Activated T-cell treated with anti-CD3 and anti-CD28 coated beads, Interleukin-2, amount 50 U/mL, for 72 hours (primary cell): ENCODE measurements around the gene SYNE1. TPM values are rescaled to one million over a fixed set of nuclear protein-coding genes. Genes with fewer than 3 reads are reported as not detected.

Experiments used
- ATAC-seq, 2 donors: fragments of 150-1000 bp; cut with Tn5 transposase; replicated peaks in 1 of 2; 2 replicates each; pipeline ENCODE4 v1.10.0; 2021; ENCODE audit warnings: moderate library complexity in 2 of 2, mild to moderate bottlenecking in 1 of 2
- DNase-seq, 2 donors: peaks; one replicate each; pipeline ENCODE4 v3.0.0; 2021 to 2022; ENCODE audit warnings: mixed read lengths in 1 of 2
- H3K27ac Mint-ChIP-seq: one replicate; pipeline ENCODE4 v1.8.0; 2022; ENCODE audit warnings: mild to moderate bottlenecking, moderate library complexity, mixed read lengths
- H3K27me3 Mint-ChIP-seq: one replicate; pipeline ENCODE4 v1.8.0; 2022; ENCODE audit warnings: low read depth, mixed read lengths
- H3K36me3 Mint-ChIP-seq, 2 donors: one replicate each; pipeline ENCODE4 v1.8.0; 2022; ENCODE audit warnings: mixed read lengths in 2 of 2, mild to moderate bottlenecking in 1 of 2; ENCODE audit not compliant: insufficient read depth in 2 of 2
- H3K4me1 Mint-ChIP-seq: one replicate; pipeline ENCODE4 v1.8.0; 2022; ENCODE audit warnings: low read depth, mixed read lengths
- H3K4me3 Mint-ChIP-seq, 2 donors: one replicate each; pipeline ENCODE4 v1.8.0; 2022; ENCODE audit warnings: mild to moderate bottlenecking in 2 of 2, mixed read lengths in 2 of 2, moderate library complexity in 2 of 2
- H3K9me3 Mint-ChIP-seq, 2 donors: one replicate each; pipeline ENCODE4 v1.8.0; 2022; ENCODE audit warnings: mixed read lengths in 2 of 2
- total RNA-seq, 2 donors: library from RNA; stranded (reverse); gene quantifications; one replicate each; pipeline ENCODE4 v1.2.3, GENCODE V29; 2022

Gene SYNE1
- total RNA-seq, 2 donors from 2014 or later: 34.5 to 38.9 TPM

DNA sequence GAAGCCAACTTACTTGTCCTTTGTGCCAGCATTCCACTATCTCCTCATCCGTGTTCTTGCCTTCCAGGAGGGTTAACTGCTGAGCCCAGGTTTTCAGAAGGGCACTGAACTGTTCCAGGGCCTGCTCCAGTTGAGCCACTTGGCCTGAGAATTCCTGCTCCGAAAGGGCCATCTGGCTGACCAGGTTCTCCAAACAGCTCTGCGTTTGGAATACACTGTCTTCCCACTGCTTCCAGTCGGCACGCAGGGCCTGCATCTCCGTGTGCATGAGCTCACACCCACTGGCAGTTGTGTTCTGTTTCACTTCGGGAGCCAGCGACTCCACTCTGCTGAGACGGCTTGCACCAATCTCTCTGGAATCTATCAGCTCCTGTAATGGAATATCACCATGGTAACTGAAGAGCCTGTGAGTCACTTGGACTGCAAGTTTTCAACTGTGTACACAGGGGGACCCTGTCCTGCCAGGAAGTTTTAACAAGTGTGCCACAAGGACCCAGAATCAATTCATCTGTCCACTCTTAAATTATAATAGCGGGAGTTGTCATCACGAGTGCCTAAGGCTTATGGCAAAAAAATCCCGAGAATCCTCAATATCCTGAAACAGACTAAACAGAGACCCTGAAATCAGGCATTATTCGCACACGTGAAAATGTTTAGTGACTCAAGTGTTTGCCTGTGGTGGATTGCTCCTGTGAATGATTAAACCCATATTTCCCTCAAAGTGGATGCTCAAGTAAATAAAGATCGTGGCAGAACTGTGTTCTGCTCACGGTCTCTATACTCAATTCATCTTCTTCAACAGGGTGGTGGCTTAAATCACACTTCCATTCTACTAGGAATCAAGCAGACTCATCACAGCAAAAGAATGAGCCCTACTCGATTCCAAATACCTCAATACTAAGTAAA, 255.9 kb downstream of the SYNE1 start:
- ATAC-seq (no peak), DNase-seq (no peak)
- Mint-ChIP-seq H3K9me3 (no peaks in the 10 kb centered on the region), H3K36me3 (no peaks in the 10 kb centered on the region), H3K4me3 (no peak overlapping the region), H3K27ac (no peak overlapping the region), H3K27me3 (peaks cover 23% of the 10 kb centered on the region), H3K4me1 (no peaks in the 10 kb centered on the region)

GRCh38 chr6:152380351-152380767, 256.8 kb downstream of the SYNE1 start:
- no peak for DNase-seq
- Mint-ChIP-seq H3K4me3 (no peak overlapping the region), H3K9me3 (no peaks in the 10 kb centered on the region), H3K27me3 (peaks cover 23% of the 10 kb centered on the region), H3K4me1 (no peaks in the 10 kb centered on the region), H3K27ac (no peak overlapping the region), H3K36me3 (no peaks in the 10 kb centered on the region)
- no peak for ATAC-seq

GRCh38 chr6:152379423-152379822, 257.7 kb downstream of the SYNE1 start:
- H3K4me1 Mint-ChIP-seq: no peaks in the 10 kb centered on the region
- ATAC-seq (no peak), DNase-seq (no peak)
- H3K27me3 Mint-ChIP-seq: peaks cover 22% of the 10 kb centered on the region
- no peak overlapping the region for H3K27ac Mint-ChIP-seq
- H3K9me3 Mint-ChIP-seq: no peaks in the 10 kb centered on the region
- H3K36me3 Mint-ChIP-seq: no peaks in the 10 kb centered on the region
- H3K4me3 Mint-ChIP-seq: no peak overlapping the region

DNA sequence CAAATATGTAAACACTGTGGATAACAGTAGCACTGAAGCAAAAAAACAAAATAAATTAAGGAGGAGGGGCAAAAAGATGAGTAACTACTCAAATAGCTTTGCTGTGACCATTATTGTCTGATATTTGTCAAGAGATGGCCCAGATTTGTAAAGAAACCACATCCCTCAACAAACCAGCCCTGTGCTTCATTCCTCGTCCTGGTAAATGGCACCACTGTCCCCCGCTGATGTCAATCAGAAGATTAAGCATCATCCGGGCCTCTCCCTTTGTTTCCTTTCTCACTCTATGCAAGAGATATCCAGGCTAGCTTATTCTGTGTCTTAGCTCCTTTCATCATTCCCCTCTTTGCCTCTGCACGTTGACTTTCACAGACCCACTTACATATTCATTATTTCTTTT, 259.0 kb downstream of the SYNE1 start:
- no peak for ATAC-seq
- DNase-seq: no peak
- no peak overlapping the region for H3K4me3 Mint-ChIP-seq
- H3K36me3 Mint-ChIP-seq: no peaks in the 10 kb centered on the region
- no peaks in the 10 kb centered on the region for H3K9me3 Mint-ChIP-seq
- no peaks in the 10 kb centered on the region for H3K4me1 Mint-ChIP-seq
- H3K27me3 Mint-ChIP-seq: peaks cover 10% of the 10 kb centered on the region
- no peak overlapping the region for H3K27ac Mint-ChIP-seq

GRCh38 chr6:152375197-152375596, 262.0 kb downstream of the SYNE1 start:
- Mint-ChIP-seq H3K9me3 (no peaks in the 10 kb centered on the region), H3K27me3 (peaks cover 16% of the 10 kb centered on the region), H3K4me3 (no peak overlapping the region), H3K4me1 (no peaks in the 10 kb centered on the region), H3K36me3 (no peaks in the 10 kb centered on the region), H3K27ac (no peak overlapping the region)
- DNase-seq (no peak), ATAC-seq (no peak)

DNA sequence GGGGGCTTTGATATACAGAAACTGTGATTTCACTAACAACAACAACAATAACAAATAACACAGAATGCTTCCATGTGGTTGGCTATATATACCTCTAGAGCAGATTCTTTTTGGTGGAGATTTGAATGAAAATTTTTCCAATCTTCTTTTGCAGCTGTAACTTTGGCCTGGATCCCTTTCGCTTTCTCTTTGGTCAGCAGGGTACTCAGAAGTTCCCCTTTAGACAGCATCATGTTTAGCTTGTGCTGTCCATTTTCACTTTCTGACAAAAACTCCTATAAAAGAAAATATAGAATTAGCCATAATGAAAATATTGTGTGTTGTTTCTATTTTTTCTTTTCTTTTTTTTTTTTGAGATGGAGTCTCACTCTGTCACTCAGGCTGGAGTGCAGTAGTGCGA, 264.2 kb downstream of the SYNE1 start:
- no peak for ATAC-seq
- H3K36me3 Mint-ChIP-seq: no peaks in the 10 kb centered on the region
- no peaks in the 10 kb centered on the region for H3K4me1 Mint-ChIP-seq

GRCh38 chr6:152371775-152372174, 265.4 kb downstream of the SYNE1 start:
- Mint-ChIP-seq H3K9me3 (no peaks in the 10 kb centered on the region), H3K4me3 (no peak overlapping the region), H3K36me3 (no peaks in the 10 kb centered on the region), H3K4me1 (no peaks in the 10 kb centered on the region), H3K27ac (no peak overlapping the region), H3K27me3 (peaks cover 23% of the 10 kb centered on the region)
- ATAC-seq (no peak), DNase-seq (no peak)

More for the DNA sequence above, 264.2 kb downstream of the SYNE1 start:
- H3K27ac Mint-ChIP-seq: no peak overlapping the region
- no peaks in the 10 kb centered on the region for H3K9me3 Mint-ChIP-seq
- no peak overlapping the region for H3K4me3 Mint-ChIP-seq
- H3K27me3 Mint-ChIP-seq: peaks cover 23% of the 10 kb centered on the region
- DNase-seq: no peak

DNA sequence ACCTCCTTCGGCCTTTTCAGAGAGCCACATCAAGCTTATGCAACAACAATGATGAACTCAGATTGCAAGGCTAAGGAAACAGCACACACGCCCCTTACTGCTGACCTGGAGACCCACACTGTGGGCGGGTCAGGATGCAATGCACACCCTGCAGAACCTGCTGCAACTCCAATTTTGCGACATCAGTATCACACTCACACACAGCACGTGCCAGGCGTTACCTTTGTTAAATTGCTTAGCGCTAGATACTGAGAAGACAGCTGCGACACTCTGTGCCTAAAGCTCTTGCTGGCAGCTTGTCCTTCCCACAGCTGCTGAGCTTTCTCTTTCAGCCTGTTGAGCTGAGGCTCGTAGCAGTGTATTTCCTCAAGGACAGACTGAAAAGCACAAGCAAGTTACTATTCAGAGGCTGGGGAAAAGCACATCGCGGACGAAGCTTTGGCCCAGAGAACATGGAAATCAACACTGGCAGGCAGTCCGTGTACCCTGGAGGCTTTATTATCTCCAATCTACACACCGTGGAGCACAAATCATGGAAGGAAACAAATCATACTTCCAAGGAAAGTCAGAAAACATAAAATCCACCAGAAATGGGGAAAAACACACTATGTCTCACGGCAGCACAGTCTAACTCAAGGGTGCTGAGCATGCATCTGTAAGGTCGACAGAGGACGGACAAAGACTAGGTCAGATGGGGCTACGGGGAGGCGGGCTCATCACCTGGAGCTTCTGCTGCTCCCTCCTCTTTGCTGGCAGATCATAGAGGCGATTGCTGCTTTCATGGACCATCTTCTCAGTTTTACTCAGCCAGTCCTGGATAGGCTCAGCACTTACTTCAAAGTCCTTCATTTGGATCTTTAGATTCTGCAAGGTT, 268.2 kb downstream of the SYNE1 start:
- no peak overlapping the region for H3K27ac Mint-ChIP-seq
- ATAC-seq (no peak), DNase-seq (no peak)
- no peaks in the 10 kb centered on the region for H3K9me3 Mint-ChIP-seq
- no peaks in the 10 kb centered on the region for H3K36me3 Mint-ChIP-seq
- peaks cover 33% of the 10 kb centered on the region for H3K27me3 Mint-ChIP-seq
- no peak overlapping the region for H3K4me3 Mint-ChIP-seq
- no peaks in the 10 kb centered on the region for H3K4me1 Mint-ChIP-seq

GRCh38 chr6:152364866-152365265, 272.3 kb downstream of the SYNE1 start:
- DNase-seq (no peak), ATAC-seq (no peak)
- H3K27ac Mint-ChIP-seq: no peak overlapping the region
- no peaks in the 10 kb centered on the region for H3K36me3 Mint-ChIP-seq
- H3K27me3 Mint-ChIP-seq: peaks cover 19% of the 10 kb centered on the region
- no peaks in the 10 kb centered on the region for H3K9me3 Mint-ChIP-seq
- no peaks in the 10 kb centered on the region for H3K4me1 Mint-ChIP-seq
- no peak overlapping the region for H3K4me3 Mint-ChIP-seq

- no peaks in the 10 kb centered on the region for H3K27me3 Mint-ChIP-seq
- no peaks in the 10 kb centered on the region for H3K36me3 Mint-ChIP-seq
- no peaks in the 10 kb centered on the region for H3K9me3 Mint-ChIP-seq
- DNase-seq (no peak), ATAC-seq (no peak)
- H3K27ac Mint-ChIP-seq: no peak overlapping the region
- H3K4me3 Mint-ChIP-seq: no peak overlapping the region
- H3K4me1 Mint-ChIP-seq: no peaks in the 10 kb centered on the region
Measured at GRCh38 chr6:152360034-152360433, 277.1 kb downstream of the SYNE1 start.

- H3K27ac Mint-ChIP-seq: no peak overlapping the region
- DNase-seq: peak; percentile 2 to 4
Measured at GRCh38 chr6:152356662-152357061, 280.5 kb downstream of the SYNE1 start.

GRCh38 chr6:152356016-152356415, 281.1 kb downstream of the SYNE1 start:
- H3K4me1 Mint-ChIP-seq: no peaks in the 10 kb centered on the region
- no peak overlapping the region for H3K4me3 Mint-ChIP-seq
- no peak for DNase-seq
- no peak overlapping the region for H3K27ac Mint-ChIP-seq
- H3K36me3 Mint-ChIP-seq: no peaks in the 10 kb centered on the region
- no peaks in the 10 kb centered on the region for H3K27me3 Mint-ChIP-seq
- no peaks in the 10 kb centered on the region for H3K9me3 Mint-ChIP-seq
- ATAC-seq: no peak

More at GRCh38 chr6:152356662-152357061, 280.5 kb downstream of the SYNE1 start:
- Mint-ChIP-seq H3K9me3 (no peaks in the 10 kb centered on the region), H3K36me3 (no peaks in the 10 kb centered on the region), H3K27me3 (no peaks in the 10 kb centered on the region), H3K4me1 (no peaks in the 10 kb centered on the region), H3K4me3 (no peak overlapping the region)
- peak; percentile 53 to 56 for ATAC-seq

GRCh38 chr6:152355166-152355565, 282.0 kb downstream of the SYNE1 start:
- ATAC-seq (no peak), DNase-seq (no peak)
- Mint-ChIP-seq H3K4me3 (no peak overlapping the region), H3K9me3 (no peaks in the 10 kb centered on the region), H3K27me3 (no peaks in the 10 kb centered on the region), H3K27ac (no peak overlapping the region), H3K36me3 (no peaks in the 10 kb centered on the region), H3K4me1 (no peaks in the 10 kb centered on the region)
